HG03378 (cell line): ENCODE results near the gene HBZ.
"Not testable (repeated sequence)": the region's sequence is repeated elsewhere in the genome, so short reads cannot be mapped to it uniquely, and the experiment has no call there.

Source experiments
- ATAC-seq: cut with Tn5 transposase; IDR thresholded peaks from one replicate; pipeline ENCODE4 v1.9.1; 2021; ENCODE audit warnings: mild to moderate bottlenecking, moderate library complexity; ENCODE audit not compliant: unreplicated experiment

The HBZ gene

GRCh38 chr16:164134-164823 lies 11.8 kb downstream of the HBZ start:
- ATAC-seq = not testable (repeated sequence)

GRCh38 chr16:164827-165538 lies 12.5 kb downstream of the HBZ start:
- ATAC-seq = no peak

DNA sequence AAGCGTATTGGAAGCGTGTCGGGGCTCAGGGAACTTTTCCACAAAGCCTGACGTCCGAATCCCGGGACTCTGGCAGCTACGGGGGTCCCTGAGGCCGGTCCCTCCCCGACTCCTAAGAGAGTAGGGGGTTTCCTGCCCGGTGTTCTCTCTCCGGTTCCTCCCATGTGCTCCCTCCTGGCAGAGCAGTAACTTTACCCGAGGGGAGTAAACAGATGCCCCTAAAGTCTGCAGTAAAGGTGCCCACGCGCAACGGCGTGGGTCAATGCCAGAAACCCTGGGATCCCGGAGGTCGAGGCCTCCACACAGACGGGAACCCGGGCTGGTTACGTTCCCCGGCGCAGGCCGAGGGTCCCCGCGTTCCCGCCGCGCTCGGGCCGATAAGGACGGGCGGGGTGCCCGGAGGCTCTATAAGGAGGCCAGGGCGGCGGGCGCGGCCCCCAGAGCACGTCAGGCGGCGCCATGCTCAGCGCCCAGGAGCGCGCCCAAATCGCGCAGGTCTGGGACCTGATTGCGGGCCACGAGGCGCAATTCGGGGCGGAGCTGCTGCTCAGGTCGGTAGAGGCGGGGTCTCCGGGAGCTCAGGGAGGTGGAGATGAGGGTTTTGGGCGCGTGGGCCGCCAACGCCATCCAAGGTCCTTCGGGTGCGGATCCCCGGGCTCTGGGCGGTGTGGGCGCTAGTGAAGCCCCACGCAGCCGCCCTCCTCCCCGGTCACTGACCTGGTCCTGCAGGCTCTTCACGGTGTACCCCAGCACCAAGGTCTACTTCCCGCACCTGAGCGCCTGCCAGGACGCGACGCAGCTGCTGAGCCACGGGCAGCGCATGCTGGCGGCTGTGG lies 13.3 kb downstream of the HBZ start, which contains the start of gene HBM:
TSS of gene HBM (plus strand) at position 440 of the 836 bp plus-strand sequence. CDS start at position 460, 20 bp downstream.
- no peak for ATAC-seq

- no peak for ATAC-seq
Measured at GRCh38 chr16:166375-167121, 14.1 kb downstream of the HBZ start.

DNA sequence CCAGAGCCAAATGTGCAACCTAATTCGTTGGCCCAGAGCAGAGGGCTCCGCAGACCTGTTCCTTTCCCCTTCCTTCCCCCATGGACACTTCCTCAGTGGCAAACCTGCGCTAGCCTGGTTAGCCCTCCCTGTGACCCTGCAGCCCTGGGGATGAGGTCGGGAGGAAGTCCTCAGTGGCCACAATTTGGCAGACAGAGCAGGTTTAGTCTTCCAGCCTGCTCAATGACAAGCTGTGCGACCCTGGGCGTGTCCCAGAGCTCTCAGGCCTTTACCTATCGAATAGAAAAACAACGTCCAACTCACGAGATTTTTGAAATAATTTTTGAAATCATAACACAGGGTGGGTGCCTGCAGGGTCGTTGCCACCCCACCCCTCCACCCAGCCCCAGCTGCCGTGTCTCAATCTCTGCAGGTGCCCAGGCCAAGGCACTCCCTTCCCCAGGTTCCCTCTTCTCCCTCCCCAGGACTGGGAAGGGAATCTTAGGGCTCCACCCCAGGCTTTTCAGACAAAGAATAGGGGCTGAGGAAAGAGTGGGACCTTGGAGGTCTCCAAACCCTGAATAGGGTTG lies 14.8 kb downstream of the HBZ start:
- ATAC-seq = no peak

- ATAC-seq = no peak
Measured at GRCh38 chr16:168424-168823, 16.0 kb downstream of the HBZ start.

DNA sequence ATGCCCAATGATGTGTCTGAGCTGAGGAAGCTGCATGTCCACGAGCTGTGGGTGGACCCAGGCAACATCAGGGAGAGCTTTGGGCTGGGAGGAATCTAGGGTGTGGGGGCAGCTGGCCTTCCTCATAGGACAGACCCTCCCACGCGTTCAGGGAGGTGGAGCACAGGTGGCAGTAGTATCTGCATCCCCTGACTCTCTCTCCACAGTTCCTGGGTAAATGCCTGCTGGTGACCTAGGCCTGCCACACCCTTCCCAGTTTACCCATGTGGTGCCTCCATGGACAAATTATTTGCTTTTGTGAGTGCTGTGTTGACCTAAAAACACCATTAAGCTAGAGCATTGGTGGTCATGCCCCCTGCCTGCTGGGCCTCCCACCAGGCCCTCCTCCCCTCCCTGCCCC lies 16.6 kb downstream of the HBZ start:
- no peak for ATAC-seq

- ATAC-seq = not testable (repeated sequence)
Measured at GRCh38 chr16:170088-170507, 17.7 kb downstream of the HBZ start.

- no peak for ATAC-seq
Measured at GRCh38 chr16:170788-171187, 18.3 kb downstream of the HBZ start.

- ATAC-seq = not testable (repeated sequence)
Measured at GRCh38 chr16:172374-172941, 20.0 kb downstream of the HBZ start, which contains the start of gene HBA2. Gene HBA2, plus strand, starts transcription at chr16:172876. Its CDS starts 37 bp downstream, at chr16:172913.

DNA sequence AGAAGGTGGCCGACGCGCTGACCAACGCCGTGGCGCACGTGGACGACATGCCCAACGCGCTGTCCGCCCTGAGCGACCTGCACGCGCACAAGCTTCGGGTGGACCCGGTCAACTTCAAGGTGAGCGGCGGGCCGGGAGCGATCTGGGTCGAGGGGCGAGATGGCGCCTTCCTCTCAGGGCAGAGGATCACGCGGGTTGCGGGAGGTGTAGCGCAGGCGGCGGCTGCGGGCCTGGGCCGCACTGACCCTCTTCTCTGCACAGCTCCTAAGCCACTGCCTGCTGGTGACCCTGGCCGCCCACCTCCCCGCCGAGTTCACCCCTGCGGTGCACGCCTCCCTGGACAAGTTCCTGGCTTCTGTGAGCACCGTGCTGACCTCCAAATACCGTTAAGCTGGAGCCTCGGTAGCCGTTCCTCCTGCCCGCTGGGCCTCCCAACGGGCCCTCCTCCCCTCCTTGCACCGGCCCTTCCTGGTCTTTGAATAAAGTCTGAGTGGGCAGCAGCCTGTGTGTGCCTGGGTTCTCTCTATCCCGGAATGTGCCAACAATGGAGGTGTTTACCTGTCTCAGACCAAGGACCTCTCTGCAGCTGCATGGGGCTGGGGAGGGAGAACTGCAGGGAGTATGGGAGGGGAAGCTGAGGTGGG lies 20.9 kb downstream of the HBZ start:
- ATAC-seq = not testable (repeated sequence)

GRCh38 chr16:173928-174769 lies 21.7 kb downstream of the HBZ start:
- not testable (repeated sequence) for ATAC-seq

DNA sequence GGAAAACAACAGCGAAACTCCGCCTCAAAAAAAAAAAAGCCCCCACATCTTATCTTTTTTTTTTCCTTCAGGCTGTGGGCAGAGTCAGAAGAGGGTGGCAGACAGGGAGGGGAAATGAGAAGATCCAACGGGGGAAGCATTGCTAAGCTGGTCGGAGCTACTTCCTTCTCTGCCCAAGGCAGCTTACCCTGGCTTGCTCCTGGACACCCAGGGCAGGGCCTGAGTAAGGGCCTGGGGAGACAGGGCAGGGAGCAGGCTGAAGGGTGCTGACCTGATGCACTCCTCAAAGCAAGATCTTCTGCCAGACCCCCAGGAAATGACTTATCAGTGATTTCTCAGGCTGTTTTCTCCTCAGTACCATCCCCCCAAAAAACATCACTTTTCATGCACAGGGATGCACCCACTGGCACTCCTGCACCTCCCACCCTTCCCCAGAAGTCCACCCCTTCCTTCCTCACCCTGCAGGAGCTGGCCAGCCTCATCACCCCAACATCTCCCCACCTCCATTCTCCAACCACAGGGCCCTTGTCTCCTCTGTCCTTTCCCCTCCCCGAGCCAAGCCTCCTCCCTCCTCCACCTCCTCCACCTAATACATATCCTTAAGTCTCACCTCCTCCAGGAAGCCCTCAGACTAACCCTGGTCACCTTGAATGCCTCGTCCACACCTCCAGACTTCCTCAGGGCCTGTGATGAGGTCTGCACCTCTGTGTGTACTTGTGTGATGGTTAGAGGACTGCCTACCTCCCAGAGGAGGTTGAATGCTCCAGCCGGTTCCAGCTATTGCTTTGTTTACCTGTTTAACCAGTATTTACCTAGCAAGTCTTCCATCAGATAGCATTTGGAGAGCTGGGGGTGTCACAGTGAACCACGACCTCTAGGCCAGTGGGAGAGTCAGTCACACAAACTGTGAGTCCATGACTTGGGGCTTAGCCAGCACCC lies 22.8 kb downstream of the HBZ start:
- no peak for ATAC-seq

DNA sequence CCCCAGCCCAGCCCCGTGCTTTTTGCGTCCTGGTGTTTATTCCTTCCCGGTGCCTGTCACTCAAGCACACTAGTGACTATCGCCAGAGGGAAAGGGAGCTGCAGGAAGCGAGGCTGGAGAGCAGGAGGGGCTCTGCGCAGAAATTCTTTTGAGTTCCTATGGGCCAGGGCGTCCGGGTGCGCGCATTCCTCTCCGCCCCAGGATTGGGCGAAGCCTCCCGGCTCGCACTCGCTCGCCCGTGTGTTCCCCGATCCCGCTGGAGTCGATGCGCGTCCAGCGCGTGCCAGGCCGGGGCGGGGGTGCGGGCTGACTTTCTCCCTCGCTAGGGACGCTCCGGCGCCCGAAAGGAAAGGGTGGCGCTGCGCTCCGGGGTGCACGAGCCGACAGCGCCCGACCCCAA lies 23.6 kb downstream of the HBZ start:
- ATAC-seq = not testable (repeated sequence)

DNA sequence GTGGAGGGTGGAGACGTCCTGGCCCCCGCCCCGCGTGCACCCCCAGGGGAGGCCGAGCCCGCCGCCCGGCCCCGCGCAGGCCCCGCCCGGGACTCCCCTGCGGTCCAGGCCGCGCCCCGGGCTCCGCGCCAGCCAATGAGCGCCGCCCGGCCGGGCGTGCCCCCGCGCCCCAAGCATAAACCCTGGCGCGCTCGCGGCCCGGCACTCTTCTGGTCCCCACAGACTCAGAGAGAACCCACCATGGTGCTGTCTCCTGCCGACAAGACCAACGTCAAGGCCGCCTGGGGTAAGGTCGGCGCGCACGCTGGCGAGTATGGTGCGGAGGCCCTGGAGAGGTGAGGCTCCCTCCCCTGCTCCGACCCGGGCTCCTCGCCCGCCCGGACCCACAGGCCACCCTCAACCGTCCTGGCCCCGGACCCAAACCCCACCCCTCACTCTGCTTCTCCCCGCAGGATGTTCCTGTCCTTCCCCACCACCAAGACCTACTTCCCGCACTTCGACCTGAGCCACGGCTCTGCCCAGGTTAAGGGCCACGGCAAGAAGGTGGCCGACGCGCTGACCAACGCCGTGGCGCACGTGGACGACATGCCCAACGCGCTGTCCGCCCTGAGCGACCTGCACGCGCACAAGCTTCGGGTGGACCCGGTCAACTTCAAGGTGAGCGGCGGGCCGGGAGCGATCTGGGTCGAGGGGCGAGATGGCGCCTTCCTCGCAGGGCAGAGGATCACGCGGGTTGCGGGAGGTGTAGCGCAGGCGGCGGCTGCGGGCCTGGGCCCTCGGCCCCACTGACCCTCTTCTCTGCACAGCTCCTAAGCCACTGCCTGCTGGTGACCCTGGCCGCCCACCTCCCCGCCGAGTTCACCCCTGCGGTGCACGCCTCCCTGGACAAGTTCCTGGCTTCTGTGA lies 24.3 kb downstream of the HBZ start, which contains the start of gene HBA1:
TSS of gene HBA1 (plus strand) at position 204 of the 906 bp plus-strand sequence. CDS start at position 241, 37 bp downstream.
- not testable (repeated sequence) for ATAC-seq

GRCh38 chr16:177394-177822 lies 25.0 kb downstream of the HBZ start:
- ATAC-seq = no peak
